H1 (cell line): ENCODE measurements around the gene GNAO1. TPM values are rescaled to one million over a fixed set of nuclear protein-coding genes. Genes with fewer than 3 reads are reported as not detected.

Experiments used
- CTCF ChIA-PET: fragments of 300-600 bp; sonication (Branson Sonifier 250); formaldehyde crosslinking; loops from one replicate; lab custom pipeline; 2021; ENCODE audit not compliant: partially characterized antibody; lab: Charles Lee
- POLR2A ChIA-PET: fragments of 300-600 bp; sonication (Branson Sonifier 250); formaldehyde crosslinking; loops from one replicate; lab custom pipeline; 2021; ENCODE audit warnings: inconsistent platforms; ENCODE audit not compliant: partially characterized antibody; lab: Charles Lee
- DNase-seq, 2 experiments: peaks; one replicate each; pipeline versions ENCODE4 v3.0.0 to v3.0.0-alpha.2; 2010 to 2022; ENCODE audit warnings: low spot score in 2 of 2, low read depth in 1 of 2, mixed read lengths in 1 of 2
- FAIRE-seq: peaks from 2 replicates; lab custom pipeline; 2011; peaks lifted over from hg19 to GRCh38; lab: Jason Lieb, UNC
- H2AFZ ChIP-seq: 2 replicates; pipeline ENCODE4 v1.8.1; 2012; ENCODE audit warnings: low read length, inconsistent platforms
- H2AK5ac ChIP-seq: 2 replicates; pipeline ENCODE4 v1.6.1; 2013; ENCODE audit warnings: low read depth, low read length
- H2BK120ac ChIP-seq: replicated peaks from 2 replicates; pipeline ENCODE3; 2013; ENCODE audit warnings: low read depth, low read length, inconsistent platforms
- H2BK12ac ChIP-seq: 2 replicates; pipeline ENCODE4 v1.6.1; 2013; ENCODE audit warnings: low read depth, low read length
- H2BK15ac ChIP-seq: 2 replicates; pipeline ENCODE4 v1.6.1; 2013; ENCODE audit warnings: low read length
- H2BK20ac ChIP-seq: 2 replicates; pipeline ENCODE4 v1.6.1; 2013; ENCODE audit warnings: low read length
- H2BK5ac ChIP-seq: 2 replicates; pipeline ENCODE4 v1.6.1; 2013; ENCODE audit warnings: low read depth, low read length
- H3K14ac ChIP-seq: 2 replicates; pipeline ENCODE4 v1.6.1; 2013; ENCODE audit warnings: inconsistent platforms; ENCODE audit not compliant: insufficient read length
- H3K18ac ChIP-seq: 2 replicates; pipeline ENCODE4 v1.6.1; 2013; ENCODE audit warnings: low read length; ENCODE audit errors: extremely low read depth
- H3K23ac ChIP-seq: 2 replicates; pipeline ENCODE4 v1.6.1; 2013; ENCODE audit warnings: inconsistent platforms; ENCODE audit not compliant: insufficient read length
- H3K23me2 ChIP-seq: 2 replicates; pipeline ENCODE4 v1.6.1; 2013; ENCODE audit warnings: low read depth, low read length
- H3K27ac ChIP-seq: 2 replicates; pipeline ENCODE4 v1.6.1; 2011; ENCODE audit warnings: low read depth, low read length, inconsistent platforms
- H3K27me3 ChIP-seq, 4 experiments: replicated peaks in 1 of 4; 1 replicate in 1 of 4; 2 replicates in 3 of 4; pipeline versions ENCODE4 v1.6.1 to v1.8.1; 2011 to 2013; ENCODE audit warnings: low read length in 3 of 4, mild to moderate bottlenecking in 3 of 4, inconsistent platforms in 2 of 4, mixed read lengths in 2 of 4, moderate library complexity in 1 of 4; ENCODE audit not compliant: control insufficient read depth in 3 of 4, insufficient read depth in 3 of 4; ENCODE audit errors: extremely low read depth in 1 of 4
- H3K36me3 ChIP-seq, 4 experiments: 2 replicates each; pipeline versions ENCODE4 v1.6.1 to v1.8.1; 2011 to 2013; ENCODE audit warnings: mild to moderate bottlenecking in 4 of 4, low read length in 3 of 4, moderate library complexity in 2 of 4, control low read depth in 1 of 4, inconsistent platforms in 1 of 4; ENCODE audit not compliant: insufficient read depth in 4 of 4, control insufficient read depth in 2 of 4
- H3K4ac ChIP-seq: replicated peaks from 2 replicates; pipeline ENCODE3; 2013; ENCODE audit warnings: low read length, low read depth, mixed read lengths, inconsistent platforms; ENCODE audit not compliant: insufficient read length
- H3K4me1 ChIP-seq, 4 experiments: replicated peaks in 1 of 4; 1 replicate in 1 of 4; 2 replicates in 3 of 4; pipeline versions ENCODE4 v1.6.1 to v1.8.1; 2011 to 2013; ENCODE audit warnings: low read length in 3 of 4, inconsistent platforms in 2 of 4, mixed read lengths in 1 of 4; ENCODE audit not compliant: insufficient read depth in 4 of 4, control insufficient read depth in 3 of 4
- H3K4me2 ChIP-seq, 2 experiments: 2 replicates each; pipeline versions ENCODE4 v1.6.1 to v1.8.1; 2011 to 2013; ENCODE audit warnings: low read depth in 2 of 2, low read length in 2 of 2, control low read depth in 1 of 2, inconsistent platforms in 1 of 2, mild to moderate bottlenecking in 1 of 2; ENCODE audit not compliant: insufficient read depth in 1 of 2
- H3K4me3 ChIP-seq, 4 experiments: fragments of 200-600, 300-600 bp in 1 of 4; sonication (generic), shearing (Covaris generic), sonication (Bioruptor Twin) in 1 of 4; 2 replicates each; pipeline versions ENCODE4 v1.5.1 to v1.8.1; 2011 to 2016; ENCODE audit warnings: low read length in 4 of 4, low read depth in 3 of 4, control low read depth in 2 of 4, inconsistent platforms in 2 of 4, mild to moderate bottlenecking in 2 of 4, mixed read lengths in 1 of 4, moderate library complexity in 1 of 4; ENCODE audit not compliant: insufficient read depth in 2 of 4; ENCODE audit errors: extremely low read depth in 1 of 4
- H3K56ac ChIP-seq: replicated peaks from 2 replicates; pipeline ENCODE3; 2013; ENCODE audit warnings: low read depth, mild to moderate bottlenecking, mixed read lengths, low read length, inconsistent platforms; ENCODE audit not compliant: insufficient read length
- H3K79me1 ChIP-seq: 2 replicates; pipeline ENCODE4 v1.6.1; 2013; ENCODE audit warnings: low read depth, low read length, control low read depth
- H3K79me2 ChIP-seq, 2 experiments: 2 replicates each; pipeline versions ENCODE4 v1.6.1 to v1.8.1; 2012 to 2013; ENCODE audit warnings: low read length in 2 of 2, mild to moderate bottlenecking in 2 of 2, inconsistent platforms in 1 of 2; ENCODE audit not compliant: insufficient read depth in 2 of 2, control insufficient read depth in 1 of 2
- H3K9ac ChIP-seq, 4 experiments: replicated peaks in 1 of 4; 1 replicate in 1 of 4; 2 replicates in 3 of 4; pipeline versions ENCODE4 v1.6.1 to v1.8.1; 2011 to 2013; ENCODE audit warnings: low read depth in 3 of 4, low read length in 3 of 4, control low read depth in 2 of 4, mild to moderate bottlenecking in 2 of 4, moderate library complexity in 2 of 4, inconsistent platforms in 1 of 4; ENCODE audit errors: extremely low read depth in 1 of 4
- H3K9me3 ChIP-seq, 2 experiments: 2 replicates each; pipeline versions ENCODE4 v1.6.1 to v1.8.1; 2012 to 2013; ENCODE audit warnings: mild to moderate bottlenecking in 2 of 2, moderate library complexity in 2 of 2, control low read depth in 1 of 2, inconsistent platforms in 1 of 2, low read depth in 1 of 2, low read length in 1 of 2, mixed read lengths in 1 of 2; ENCODE audit not compliant: insufficient read depth in 2 of 2
- H4K20me1 ChIP-seq, 2 experiments: replicated peaks in 1 of 2; 2 replicates each; pipeline versions ENCODE3 to v1.8.1; 2011 to 2013; ENCODE audit warnings: inconsistent platforms in 2 of 2, low read length in 2 of 2, mild to moderate bottlenecking in 1 of 2; ENCODE audit not compliant: insufficient read depth in 2 of 2, control insufficient read depth in 1 of 2
- H4K5ac ChIP-seq: 2 replicates; pipeline ENCODE4 v1.6.1; 2013; ENCODE audit warnings: low read length, low read depth, mixed read lengths, inconsistent platforms; ENCODE audit not compliant: insufficient read length
- H4K8ac ChIP-seq: 2 replicates; pipeline ENCODE4 v1.8.0; 2013; ENCODE audit warnings: mild to moderate bottlenecking, moderate library complexity, low read length, inconsistent platforms; ENCODE audit not compliant: insufficient read depth; ENCODE audit errors: extremely low read depth
- H4K91ac ChIP-seq: replicated peaks from 2 replicates; pipeline ENCODE3; 2013; ENCODE audit warnings: low read length, mixed read lengths, inconsistent platforms; ENCODE audit not compliant: insufficient read length
- CBX8 ChIP-seq: fragments of 300-800, 300-1000 bp; sonication (generic); IDR thresholded peaks from 2 replicates; pipeline ENCODE4 v1.7.1; 2016; ENCODE audit warnings: low read depth, low read length, borderline replicate concordance
- EGR1 ChIP-seq: IDR thresholded peaks from 2 replicates; pipeline ENCODE4 v1.6.1; 2011; ENCODE audit warnings: low read depth, low read length, borderline replicate concordance
- GTF2F1 ChIP-seq: IDR thresholded peaks from 2 replicates; pipeline ENCODE4 v1.6.1; 2012; ENCODE audit warnings: low read depth, low read length, improper control_type of control experiment, borderline replicate concordance
- JUN ChIP-seq: IDR thresholded peaks from 2 replicates; pipeline ENCODE4 v1.6.1; 2011; ENCODE audit warnings: low read depth, mild to moderate bottlenecking, improper control_type of control experiment, low read length
- KDM1A ChIP-seq: fragments of 200-600, 300-600 bp; sonication (generic); IDR thresholded peaks from 2 replicates; pipeline ENCODE4 v1.7.1; 2016; ENCODE audit warnings: mild to moderate bottlenecking, low read length, borderline replicate concordance
- KDM5A ChIP-seq: fragments of 200-600 bp; IDR thresholded peaks from 2 replicates; pipeline ENCODE4 v1.7.1; 2012; ENCODE audit warnings: mild to moderate bottlenecking, low read length, inconsistent platforms, mixed read lengths
- POLR2AphosphoS5 ChIP-seq: IDR thresholded peaks from 2 replicates; pipeline ENCODE4 v1.6.1; 2011; ENCODE audit warnings: low read depth, low read length
- POU5F1 ChIP-seq: IDR thresholded peaks from 2 replicates; pipeline ENCODE4 v1.6.1; 2011; ENCODE audit warnings: low read depth, mild to moderate bottlenecking, low read length, moderate library complexity
- SIRT6 ChIP-seq: IDR thresholded peaks from one replicate; pipeline ENCODE4 v1.7.1; 2012; ENCODE audit warnings: low read length, inconsistent platforms
- SIX5 ChIP-seq: IDR thresholded peaks from 2 replicates; pipeline ENCODE4 v1.6.1; 2011; ENCODE audit warnings: mild to moderate bottlenecking, low read depth, low read length
- SP2 ChIP-seq: IDR thresholded peaks from 2 replicates; pipeline ENCODE4 v1.6.1; 2012; ENCODE audit warnings: mild to moderate bottlenecking, low read length, inconsistent platforms
- SP4 ChIP-seq: IDR thresholded peaks from 2 replicates; pipeline ENCODE4 v1.6.1; 2012; ENCODE audit warnings: low read length, inconsistent platforms
- SRF ChIP-seq: IDR thresholded peaks from 2 replicates; pipeline ENCODE4 v1.6.1; 2011; ENCODE audit warnings: mild to moderate bottlenecking, low read depth, low read length, moderate library complexity
- SUZ12 ChIP-seq: fragments of 200-600 bp; sonication (generic); IDR thresholded peaks from 2 replicates; pipeline ENCODE4 v1.6.1; 2012; ENCODE audit warnings: mild to moderate bottlenecking, inconsistent platforms, low read length, moderate library complexity, mixed read lengths
- TCF12 ChIP-seq: IDR thresholded peaks from 2 replicates; pipeline ENCODE4 v1.6.1; 2011; ENCODE audit warnings: low read depth, mild to moderate bottlenecking, low read length
- TEAD4 ChIP-seq: IDR thresholded peaks from 2 replicates; pipeline ENCODE4 v1.6.1; 2012; ENCODE audit warnings: low read depth, low read length, inconsistent platforms, mixed read lengths
- WGBS, 2 experiments: shearing (Covaris generic) in 1 of 2; methylation state at CpG; one replicate each; pipeline versions ENCODE4 v1.1.6 to v1.1.7; 2013 to 2015; ENCODE audit warnings: low lambda C conversion rate in 2 of 2, mixed read lengths in 2 of 2, inconsistent platforms in 1 of 2, low coverage in 1 of 2, missing lambda C conversion rate in 1 of 2; ENCODE audit not compliant: insufficient replicate concordance in 2 of 2, insufficient coverage in 1 of 2, insufficient read length in 1 of 2; ENCODE audit errors: extremely low coverage in 1 of 2, missing lambda C conversion rate in 1 of 2; 5-methylcytosine and 5-hydroxymethylcytosine counted together
- polyA plus RNA-seq, 7 experiments: library from polyadenylated mRNA; depleted of rRNA in 3 of 7; stranded (reverse) in 5 of 7; unstranded in 2 of 7; fragments of >200 nt in 5 of 7; fragments of 200-250 nt in 2 of 7; gene quantifications; 1 replicate in 5 of 7; 2 replicates in 1 of 7; 4 replicates in 1 of 7; pipeline versions ENCODE4 v1.2.1 to v1.2.3, GENCODE V29; 2011 to 2013; ENCODE audit warnings: missing spikeins in 2 of 7, mixed read lengths in 2 of 7
- total RNA-seq: library from RNA; stranded (reverse); fragmentation: NEBNext Ultra II Directional; extraction: Animal tissue kit (Norgen Biotek cat#: 25700); gene quantifications from 2 replicates; pipeline ENCODE4 v1.2.1, GENCODE V29; 2021

The GNAO1 gene
- total and polyA plus RNA-seq, 2 of the 8 experiments (the other 6 are each of a cell fraction or from before 2014, with no cell fraction given): 6.7 to 34.4 TPM

DNA sequence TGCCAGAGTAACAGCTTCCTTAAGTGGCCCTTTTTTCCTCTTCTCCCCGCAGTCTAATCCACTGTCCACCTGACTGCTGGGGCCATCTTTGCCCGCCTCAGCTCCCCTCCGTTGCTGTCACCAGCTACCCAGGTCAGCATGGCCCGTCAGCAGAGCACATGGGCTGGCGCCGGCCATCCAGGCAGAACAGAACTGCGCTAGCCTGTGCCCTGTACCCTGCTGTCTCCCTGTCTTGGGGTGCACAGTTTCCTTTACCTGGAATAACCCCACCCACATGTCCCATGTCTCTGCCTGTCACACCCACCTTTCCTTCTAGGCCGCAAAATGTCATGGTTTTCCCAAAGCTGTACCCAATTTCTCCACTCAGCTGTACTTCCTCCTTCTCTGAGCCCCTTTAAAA is 55.7 kb downstream of the GNAO1 start:
- Histone ChIP-seq H3K4ac (no peak overlapping the region), H4K91ac (no peak overlapping the region), H2AFZ (no peak overlapping the region), H3K27me3 (no peaks in the 10 kb centered on the region; a peak in 1 of 7 replicates), H4K5ac (no peak overlapping the region), H3K14ac (no peak overlapping the region), H2BK15ac (no peak overlapping the region), H3K23ac (no peak overlapping the region), H3K23me2 (no peaks in the 10 kb centered on the region), H3K79me1 (no peaks in the 10 kb centered on the region), H3K18ac (no peak overlapping the region), H3K9ac (no peak overlapping the region), H3K4me3 (no peak overlapping the region), H3K36me3 (no peaks in the 10 kb centered on the region; a peak in 1 of 8 replicates), H2AK5ac (no peak overlapping the region), H2BK120ac (no peak overlapping the region), H3K9me3 (no peaks in the 10 kb centered on the region), H3K4me2 (no peak overlapping the region), H4K8ac (no peak overlapping the region), H2BK5ac (no peak overlapping the region; the same call in 1 of the 2 replicates), H2BK20ac (no peak overlapping the region), H3K4me1 (peaks cover 2 to 9% (median 5%) of the 10 kb centered on the region in 4 experiments; a peak in 5 of 7 replicates), H3K79me2 (no peaks in the 10 kb centered on the region), H3K56ac (no peak overlapping the region), H4K20me1 (no peaks in the 10 kb centered on the region), H3K27ac (no peak overlapping the region), H2BK12ac (no peak overlapping the region)
- no peak for TF ChIP-seq SUZ12
- TF ChIP-seq TEAD4: no peak
- TF ChIP-seq KDM5A: no peak
- no peak for TF ChIP-seq EGR1
- no peak for TF ChIP-seq SIRT6
- no peak for TF ChIP-seq TCF12
- TF ChIP-seq GTF2F1: no peak
- no peak for TF ChIP-seq POU5F1
- TF ChIP-seq POLR2AphosphoS5: no peak
- no peak for TF ChIP-seq JUN
- no peak for TF ChIP-seq SP2
- TF ChIP-seq KDM1A: no peak
- no peak for TF ChIP-seq SIX5
- TF ChIP-seq SP4: no peak
- TF ChIP-seq CBX8: no peak
- TF ChIP-seq SRF: no peak
- POLR2A ChIA-PET: interaction anchor here (0.9 kb wide), 1 partner anchor 35 kb away, joined by 3 read pairs; no protein-coding TSS in a partner anchor
- CTCF ChIA-PET: interaction anchor here (1.1 to 3.2 kb wide), 4 partner anchors 12 to 72 kb away, joined by 3 to 13 read pairs (median 8); no protein-coding TSS in a partner anchor
- DNase-seq: no peak
- 97% methylated on average over 8 of the region's 8 CpGs; no CpG with 5 or more reads in 1 of the 2 experiments for WGBS, 2 experiments
- no peak for FAIRE-seq
